Hepatocyte (in vitro differentiated cells): ENCODE results near the gene TASOR2.

Experiments
- EZH2 ChIP-seq: fragments of 200-600 bp; sonication (generic); IDR thresholded peaks from 2 replicates; pipeline ENCODE4 v1.6.1; 2016; ENCODE audit warnings: antibody characterized with exemption, mild to moderate bottlenecking, borderline replicate concordance
- EZH2phosphoT487 ChIP-seq: fragments of 200-600 bp; sonication (generic); IDR thresholded peaks from one replicate; pipeline ENCODE4 v1.6.1; 2018; ENCODE audit warnings: antibody characterized with exemption, mild to moderate bottlenecking, low read depth, moderate library complexity; ENCODE audit not compliant: unreplicated experiment, severe bottlenecking
- TF ChIP-seq, protein P1 (sequence below): fragments of 200-600 bp; sonication (generic); IDR thresholded peaks from 2 replicates; pipeline ENCODE4 v1.5.1; 2016; ENCODE audit warnings: antibody characterized with exemption, mild to moderate bottlenecking; ENCODE audit not compliant: poor library complexity

DNA sequence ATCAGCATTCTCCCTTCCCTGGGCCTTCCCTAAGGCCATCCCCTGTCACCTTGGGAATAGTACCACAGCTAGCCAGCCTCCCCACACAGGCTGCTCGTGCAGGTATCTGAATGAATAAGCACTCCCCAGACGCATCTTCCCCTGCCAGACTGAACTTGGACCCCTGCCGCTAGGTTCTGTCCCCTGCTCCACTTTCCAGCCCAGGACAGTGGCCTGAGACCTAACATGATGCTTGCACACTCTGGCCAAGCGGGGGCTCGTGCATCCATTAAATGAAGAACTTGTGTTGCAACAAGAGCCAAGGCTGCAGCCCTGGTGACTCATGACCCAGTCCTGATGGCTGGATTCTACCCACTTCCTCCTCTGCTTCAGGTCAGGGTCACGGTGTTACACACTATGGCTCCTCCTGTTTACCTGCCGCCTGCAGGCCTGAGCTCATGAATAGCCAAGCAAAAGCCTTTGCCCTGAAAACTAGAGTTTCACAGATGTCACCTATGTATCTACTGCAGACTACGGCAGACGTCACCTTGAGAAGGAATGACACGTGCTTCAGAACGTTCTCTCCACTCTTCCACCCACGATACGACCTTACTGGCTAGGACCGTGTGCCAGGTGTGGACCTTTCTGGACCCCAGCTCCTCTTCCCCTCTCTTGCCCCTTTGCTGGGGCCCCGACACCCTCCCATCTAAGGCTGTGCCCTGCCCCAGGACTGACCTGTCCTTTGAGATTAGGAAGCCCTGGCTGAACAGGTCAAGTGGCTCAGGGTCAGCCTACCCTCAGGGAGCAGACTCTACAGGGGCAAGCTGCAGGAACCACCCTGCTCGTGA lies 24.7 kb upstream of the TASOR2 start:
- TF ChIP-seq, protein P1, sequence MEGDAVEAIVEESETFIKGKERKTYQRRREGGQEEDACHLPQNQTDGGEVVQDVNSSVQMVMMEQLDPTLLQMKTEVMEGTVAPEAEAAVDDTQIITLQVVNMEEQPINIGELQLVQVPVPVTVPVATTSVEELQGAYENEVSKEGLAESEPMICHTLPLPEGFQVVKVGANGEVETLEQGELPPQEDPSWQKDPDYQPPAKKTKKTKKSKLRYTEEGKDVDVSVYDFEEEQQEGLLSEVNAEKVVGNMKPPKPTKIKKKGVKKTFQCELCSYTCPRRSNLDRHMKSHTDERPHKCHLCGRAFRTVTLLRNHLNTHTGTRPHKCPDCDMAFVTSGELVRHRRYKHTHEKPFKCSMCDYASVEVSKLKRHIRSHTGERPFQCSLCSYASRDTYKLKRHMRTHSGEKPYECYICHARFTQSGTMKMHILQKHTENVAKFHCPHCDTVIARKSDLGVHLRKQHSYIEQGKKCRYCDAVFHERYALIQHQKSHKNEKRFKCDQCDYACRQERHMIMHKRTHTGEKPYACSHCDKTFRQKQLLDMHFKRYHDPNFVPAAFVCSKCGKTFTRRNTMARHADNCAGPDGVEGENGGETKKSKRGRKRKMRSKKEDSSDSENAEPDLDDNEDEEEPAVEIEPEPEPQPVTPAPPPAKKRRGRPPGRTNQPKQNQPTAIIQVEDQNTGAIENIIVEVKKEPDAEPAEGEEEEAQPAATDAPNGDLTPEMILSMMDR, result no peak
- TF ChIP-seq EZH2, result no peak
- TF ChIP-seq EZH2phosphoT487, result no peak
